Bronchial epithelial cell (primary cell): Measurements from ENCODE around the gene HLA-G. TPM values are rescaled to one million over a fixed set of nuclear protein-coding genes. Genes with fewer than 3 reads are reported as not detected.
A peak's percentile ranks its signal among the peaks of the same experiment; 100 is the strongest.

Experiments used
- DNase-seq: peaks from one replicate; pipeline ENCODE4 v3.0.0-alpha.2; 2010; ENCODE audit warnings: low read depth
- FAIRE-seq: peaks from 2 replicates; lab custom pipeline; 2011; peaks lifted over from hg19 to GRCh38; lab: Jason Lieb, UNC
- H3K27me3 ChIP-seq: 2 replicates; pipeline ENCODE4 v1.5.1; 2011; ENCODE audit warnings: low read length; ENCODE audit not compliant: control insufficient read depth, insufficient read depth
- H3K36me3 ChIP-seq: 2 replicates; pipeline ENCODE4 v1.5.1; 2011; ENCODE audit warnings: low read length; ENCODE audit not compliant: control insufficient read depth, insufficient read depth
- H3K4me3 ChIP-seq: 2 replicates; pipeline ENCODE4 v1.5.1; 2011; ENCODE audit warnings: mild to moderate bottlenecking, low read depth, low read length, control low read depth
- total RNA-seq: library from RNA; depleted of rRNA; stranded (reverse); fragments of >200 nt; gene quantifications from 2 replicates; pipeline ENCODE4 v1.2.1, GENCODE V29; 2014
- TF ChIP-seq, protein P1 (sequence below): IDR thresholded peaks from 2 replicates; pipeline ENCODE4 v1.5.1; 2011; ENCODE audit warnings: mild to moderate bottlenecking, moderate library complexity, low read length, control low read depth, inconsistent platforms; ENCODE audit not compliant: insufficient read depth, severe bottlenecking

The HLA-G gene
- total RNA-seq, 1 donor from 2014 or later: 13.2 TPM

DNA sequence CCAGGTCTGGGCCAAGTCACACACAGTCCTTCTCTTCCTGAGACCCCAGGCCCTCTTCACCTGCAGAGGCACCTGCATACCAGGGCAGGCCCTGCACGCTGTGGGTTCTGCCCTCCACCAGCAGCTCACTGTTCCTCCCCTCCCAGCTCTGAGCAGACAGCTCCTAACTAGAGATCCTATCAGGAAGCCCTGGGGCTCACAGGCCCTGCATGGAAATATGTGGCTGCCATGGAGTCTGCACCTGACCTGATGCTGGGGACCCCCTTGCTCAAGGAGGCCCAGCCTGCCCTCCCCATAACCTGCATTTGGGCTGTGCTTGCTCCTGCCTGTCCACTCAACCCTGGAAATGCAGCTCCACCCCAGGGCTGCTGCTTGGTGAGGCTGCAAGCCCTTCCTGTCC lies 14.6 kb upstream of the HLA-G start:
- DNase-seq (no peak), FAIRE-seq (no peak)
- TF ChIP-seq, protein P1, sequence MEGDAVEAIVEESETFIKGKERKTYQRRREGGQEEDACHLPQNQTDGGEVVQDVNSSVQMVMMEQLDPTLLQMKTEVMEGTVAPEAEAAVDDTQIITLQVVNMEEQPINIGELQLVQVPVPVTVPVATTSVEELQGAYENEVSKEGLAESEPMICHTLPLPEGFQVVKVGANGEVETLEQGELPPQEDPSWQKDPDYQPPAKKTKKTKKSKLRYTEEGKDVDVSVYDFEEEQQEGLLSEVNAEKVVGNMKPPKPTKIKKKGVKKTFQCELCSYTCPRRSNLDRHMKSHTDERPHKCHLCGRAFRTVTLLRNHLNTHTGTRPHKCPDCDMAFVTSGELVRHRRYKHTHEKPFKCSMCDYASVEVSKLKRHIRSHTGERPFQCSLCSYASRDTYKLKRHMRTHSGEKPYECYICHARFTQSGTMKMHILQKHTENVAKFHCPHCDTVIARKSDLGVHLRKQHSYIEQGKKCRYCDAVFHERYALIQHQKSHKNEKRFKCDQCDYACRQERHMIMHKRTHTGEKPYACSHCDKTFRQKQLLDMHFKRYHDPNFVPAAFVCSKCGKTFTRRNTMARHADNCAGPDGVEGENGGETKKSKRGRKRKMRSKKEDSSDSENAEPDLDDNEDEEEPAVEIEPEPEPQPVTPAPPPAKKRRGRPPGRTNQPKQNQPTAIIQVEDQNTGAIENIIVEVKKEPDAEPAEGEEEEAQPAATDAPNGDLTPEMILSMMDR: no peak
- no peaks in the 10 kb centered on the region for H3K36me3 ChIP-seq
- no peaks in the 10 kb centered on the region for H3K27me3 ChIP-seq
- H3K4me3 ChIP-seq: no peak overlapping the region

DNA sequence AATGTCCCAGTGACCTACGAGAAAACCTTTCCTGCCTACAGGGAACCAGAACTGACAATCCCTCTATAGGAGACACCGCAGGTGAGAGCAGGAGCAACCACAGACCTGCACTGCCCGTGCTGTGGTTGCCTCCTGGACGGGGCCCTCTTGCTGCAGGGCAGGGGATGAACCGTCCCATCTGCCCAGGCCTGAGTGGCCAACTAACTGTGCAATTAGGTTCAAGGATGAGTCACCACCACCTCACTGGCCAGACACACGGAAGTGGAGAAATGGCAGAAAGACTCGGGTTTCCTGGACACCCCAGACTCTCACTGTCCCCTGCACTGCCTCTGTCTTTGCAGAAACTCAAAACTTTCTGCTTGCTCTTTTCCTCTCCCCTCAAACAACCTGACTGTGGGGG lies 13.8 kb upstream of the HLA-G start:
- DNase-seq (peak; percentile 69), FAIRE-seq (no peak)
- no peaks in the 10 kb centered on the region for H3K36me3 ChIP-seq
- no peaks in the 10 kb centered on the region for H3K27me3 ChIP-seq
- no peak overlapping the region for H3K4me3 ChIP-seq
- TF ChIP-seq, protein P1: no peak

DNA sequence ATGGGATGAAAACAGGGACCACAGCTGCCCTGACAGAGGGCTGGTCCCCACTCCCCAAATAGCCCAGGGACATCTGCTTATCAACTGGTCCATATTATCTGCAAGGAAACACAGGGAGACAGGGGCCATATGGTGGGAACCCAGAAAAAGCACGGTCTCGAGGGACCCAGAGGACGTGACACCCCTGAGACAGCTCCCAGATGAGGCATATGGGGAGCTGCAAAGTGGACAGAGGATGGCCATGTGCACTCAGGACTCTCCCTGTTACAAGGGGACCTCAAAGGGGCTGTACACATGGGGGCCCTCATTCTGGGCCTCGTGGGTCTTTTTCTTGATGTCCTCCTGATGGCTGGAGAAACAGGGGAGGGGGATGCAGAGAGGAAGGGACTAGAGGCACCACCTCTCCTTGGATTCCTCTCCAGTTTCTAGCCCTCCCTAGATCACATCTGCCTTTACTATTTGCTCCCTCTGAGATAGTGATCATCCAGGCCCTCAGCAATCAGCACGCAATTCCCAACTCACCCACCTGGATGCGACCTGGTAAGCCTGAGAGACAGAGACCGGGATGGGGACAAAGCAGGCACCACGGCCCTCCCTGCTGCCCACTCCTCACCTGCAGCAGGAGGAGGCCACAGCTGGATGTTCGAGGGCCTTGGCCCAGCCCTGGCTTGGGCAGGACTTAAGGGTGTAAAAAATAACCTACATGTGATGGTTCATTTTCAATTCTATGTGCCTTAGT lies 13.1 kb upstream of the HLA-G start:
- H3K4me3 ChIP-seq: no peak overlapping the region
- TF ChIP-seq, protein P1: no peak
- no peak for DNase-seq
- FAIRE-seq: no peak
- H3K27me3 ChIP-seq: no peaks in the 10 kb centered on the region
- H3K36me3 ChIP-seq: no peaks in the 10 kb centered on the region

DNA sequence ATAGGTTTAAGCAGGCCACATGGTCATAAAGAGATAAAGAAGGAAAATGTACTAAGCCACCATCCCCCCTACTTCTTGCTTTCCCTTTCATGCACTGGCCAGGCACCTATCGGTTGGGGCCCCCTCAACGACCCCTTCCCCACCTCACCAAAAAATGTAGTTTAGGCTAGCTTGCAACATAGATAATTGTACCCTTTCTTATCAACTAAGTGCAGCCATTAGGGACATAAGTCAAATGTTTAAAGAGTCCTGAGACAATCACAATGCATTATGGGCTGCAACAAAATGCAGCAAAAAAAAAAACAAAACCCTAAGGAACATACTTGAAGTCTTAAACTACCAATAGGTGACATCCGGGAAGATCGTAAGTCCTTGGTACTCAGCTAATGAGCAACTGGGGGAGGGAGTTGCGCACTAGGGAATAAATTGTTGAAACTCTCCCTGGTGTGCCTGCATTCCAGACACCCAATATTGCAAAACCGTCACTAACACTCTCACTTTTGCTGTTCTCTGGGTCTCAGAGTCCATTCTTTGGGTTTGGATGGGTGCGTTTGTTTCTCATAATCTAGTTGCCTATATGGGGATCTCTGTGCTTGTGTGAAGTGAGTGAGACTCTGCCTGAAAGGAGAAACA lies 12.4 kb upstream of the HLA-G start:
- TF ChIP-seq, protein P1: no peak
- H3K36me3 ChIP-seq: no peaks in the 10 kb centered on the region
- no peak for DNase-seq
- no peak overlapping the region for H3K4me3 ChIP-seq
- H3K27me3 ChIP-seq: no peaks in the 10 kb centered on the region
- no peak for FAIRE-seq

DNA sequence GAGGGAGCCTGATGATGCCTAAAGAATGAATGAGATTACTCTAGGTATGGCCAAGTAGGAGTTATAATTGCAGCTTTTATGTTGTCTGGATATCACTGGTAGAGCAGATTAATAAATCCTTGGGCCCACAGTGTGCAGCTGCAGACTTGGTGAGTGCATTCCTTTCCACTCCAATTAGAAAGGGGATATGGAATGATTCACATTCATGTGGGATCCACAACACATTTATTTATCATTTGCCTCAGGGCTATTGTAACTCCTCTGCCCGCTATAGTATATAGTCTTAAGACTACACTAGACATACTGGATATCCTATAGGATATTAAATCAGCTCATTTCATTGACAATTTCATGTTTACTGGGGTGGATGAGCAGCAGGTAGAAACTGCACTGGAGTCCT lies 11.6 kb upstream of the HLA-G start:
- Histone ChIP-seq H3K4me3 (no peak overlapping the region), H3K27me3 (no peaks in the 10 kb centered on the region), H3K36me3 (no peaks in the 10 kb centered on the region)
- no peak for FAIRE-seq
- peak; percentile 58 for DNase-seq
- TF ChIP-seq, protein P1: no peak

DNA sequence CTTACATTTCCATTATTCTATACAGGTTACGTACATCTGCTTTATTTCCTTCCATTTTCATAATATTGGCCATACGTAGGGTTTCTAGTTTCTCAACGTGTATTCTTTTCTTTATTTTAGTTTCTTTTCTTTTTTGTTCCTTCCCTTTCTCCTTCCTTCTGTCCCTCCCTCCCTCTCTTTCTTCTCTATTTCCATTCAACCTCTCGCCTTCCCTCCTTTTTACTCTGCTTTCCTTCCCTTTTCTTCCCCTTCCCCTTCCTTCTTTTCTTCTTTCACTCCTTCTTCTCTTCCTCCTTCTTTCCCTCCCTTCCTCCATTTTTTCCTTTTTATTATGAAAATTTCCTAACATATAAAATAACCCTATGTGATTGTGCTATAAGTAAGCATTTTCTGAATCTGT lies 8.7 kb upstream of the HLA-G start:
- Histone ChIP-seq H3K36me3 (no peaks in the 10 kb centered on the region), H3K27me3 (no peaks in the 10 kb centered on the region), H3K4me3 (no peak overlapping the region)
- TF ChIP-seq, protein P1: no peak
- DNase-seq (no peak), FAIRE-seq (no peak)
